Effector CD8-positive, alpha-beta T cell (primary cell): Measurements from ENCODE around the gene A2M.

Source experiments
- DNase-seq: peaks from one replicate; lab custom pipeline; 2025; lab: John Stamatoyannopoulos, UW

Gene A2M

GRCh38 chr12:9073076-9073475 lies 42.6 kb downstream of the A2M start:
- no peak for DNase-seq

- DNase-seq = no peak
These were observed 43.2 kb downstream of the A2M start for GRCh38 chr12:9072481-9073038.

GRCh38 chr12:9071969-9072368 lies 43.8 kb downstream of the A2M start:
- DNase-seq = no peak

GRCh38 chr12:9071518-9071917 lies 44.2 kb downstream of the A2M start:
- DNase-seq = no peak

GRCh38 chr12:9070351-9070750 lies 45.4 kb downstream of the A2M start:
- no peak for DNase-seq

- DNase-seq = no peak
These were observed 47.1 kb downstream of the A2M start for GRCh38 chr12:9068600-9068999.

GRCh38 chr12:9068086-9068485 lies 47.6 kb downstream of the A2M start:
- DNase-seq = no peak

- DNase-seq = no peak
These were observed 48.8 kb downstream of the A2M start for GRCh38 chr12:9066755-9067423.

- no peak for DNase-seq
These were observed 49.5 kb downstream of the A2M start for GRCh38 chr12:9066183-9066623.

GRCh38 chr12:9065607-9065856 lies 50.2 kb downstream of the A2M start:
- no peak for DNase-seq

- DNase-seq = no peak
These were observed 50.7 kb downstream of the A2M start for GRCh38 chr12:9064815-9065606.

GRCh38 chr12:9064201-9064814 lies 51.4 kb downstream of the A2M start:
- DNase-seq = no peak

- DNase-seq = no peak
These were observed 63.1 kb downstream of the A2M start for GRCh38 chr12:9052610-9053009.

- DNase-seq = no peak
These were observed 64.6 kb downstream of the A2M start for GRCh38 chr12:9051158-9051550.

GRCh38 chr12:9050521-9051157 lies 65.1 kb downstream of the A2M start:
- no peak for DNase-seq

- no peak for DNase-seq
These were observed 66.1 kb downstream of the A2M start for GRCh38 chr12:9049520-9050133.

- DNase-seq = no peak
These were observed 66.8 kb downstream of the A2M start for GRCh38 chr12:9048930-9049329.

- DNase-seq = no peak
These were observed 68.6 kb downstream of the A2M start for GRCh38 chr12:9047105-9047504.

GRCh38 chr12:9043766-9044165 lies 72.0 kb downstream of the A2M start:
- DNase-seq = no peak

GRCh38 chr12:9041321-9041720 lies 74.4 kb downstream of the A2M start:
- no peak for DNase-seq

GRCh38 chr12:9040484-9041186 lies 75.1 kb downstream of the A2M start:
- no peak for DNase-seq
